A549 (cell line): ENCODE data around the gene OR5AR1. TPM values are rescaled to one million over a fixed set of nuclear protein-coding genes. Genes with fewer than 3 reads are reported as not detected.

Experiments
- ATAC-seq, 2 experiments: fragments of 200-7000 bp in 1 of 2; fragments of >200 bp in 1 of 2; cut with Nextera tagmentation in 1 of 2; cut with Tn5 transposase in 1 of 2; 3 replicates each; pipeline versions ENCODE4 v1.8.0 to v1.9.1; 2018 to 2020; ENCODE audit warnings: mild to moderate bottlenecking in 1 of 2, moderate library complexity in 1 of 2
- CTCF ChIA-PET: fragments of 300-600 bp; sonication (Branson Sonifier 250); formaldehyde crosslinking; extraction: SDS; loops from one replicate; lab custom pipeline; 2021; ENCODE audit warnings: antibody characterized with exemption, inconsistent platforms; lab: Yijun Ruan, JAX
- POLR2A ChIA-PET: fragments of 350-600 bp; formaldehyde crosslinking; extraction: SDS; loops from one replicate; lab custom pipeline; 2021; ENCODE audit warnings: antibody characterized with exemption, inconsistent platforms; lab: Yijun Ruan, JAX
- DNase-seq, 2 experiments: peaks; one replicate each; pipeline versions ENCODE4 v3.0.0 to v3.0.0-alpha.2; 2011 to 2016; ENCODE audit warnings: low read depth in 1 of 2, low spot score in 1 of 2
- FAIRE-seq: peaks from 2 replicates; lab custom pipeline; 2011; peaks lifted over from hg19 to GRCh38; lab: Jason Lieb, UNC
- H3K27ac ChIP-seq, 2 experiments: fragments of >200 bp; sonication (Bioruptor Twin); formaldehyde crosslinking; 3 replicates each; pipeline ENCODE4 v1.5.1; 2016 to 2017
- H3K4me1 ChIP-seq: fragments of >200 bp; sonication (Bioruptor Twin); formaldehyde crosslinking; 3 replicates; pipeline ENCODE4 v1.6.1; 2016
- H3K4me2 ChIP-seq: fragments of >200 bp; sonication (Bioruptor Twin); formaldehyde crosslinking; 3 replicates; pipeline ENCODE4 v1.6.1; 2016
- H3K4me3 ChIP-seq: fragments of >200 bp; sonication (Bioruptor Twin); formaldehyde crosslinking; 3 replicates; pipeline ENCODE4 v1.5.1; 2016
- H3K9me3 ChIP-seq: fragments of >200 bp; sonication (Bioruptor Twin); formaldehyde crosslinking; 3 replicates; pipeline ENCODE4 v1.6.1; 2016
- ATOH8 ChIP-seq: fragments of 250-450 bp; sonication (Bioruptor Pico); IDR thresholded peaks from 2 replicates; pipeline ENCODE4 v1.5.0; 2020; ENCODE audit warnings: low read depth, mild to moderate bottlenecking, moderate library complexity
- BCL3 ChIP-seq: fragments of >200 bp; sonication (Bioruptor Twin); formaldehyde crosslinking; IDR thresholded peaks from 3 replicates; pipeline ENCODE4 v1.6.1; 2016
- BHLHE40 ChIP-seq: IDR thresholded peaks from 2 replicates; pipeline ENCODE4 v1.6.1; 2012; ENCODE audit warnings: low read depth, low read length, inconsistent platforms
- CEBPB ChIP-seq, 2 experiments: fragments of >200 bp in 1 of 2; sonication (Bioruptor Twin) in 1 of 2; formaldehyde crosslinking in 1 of 2; IDR thresholded peaks; 2 replicates each; pipeline ENCODE4 v1.6.1; 2012 to 2016
- CHD2 ChIP-seq: fragments of 150-350 bp; IDR thresholded peaks from 2 replicates; pipeline ENCODE4 v1.6.1; 2014; ENCODE audit warnings: low read length; ENCODE audit not compliant: partially characterized antibody
- CHD4 ChIP-seq: fragments of 200-600 bp; sonication (generic); IDR thresholded peaks from 2 replicates; pipeline ENCODE4 v1.6.1; 2016; ENCODE audit warnings: antibody characterized with exemption, mild to moderate bottlenecking, borderline replicate concordance
- EHMT2 ChIP-seq: fragments of 200-600 bp; sonication (generic); IDR thresholded peaks from 2 replicates; pipeline ENCODE4 v1.6.1; 2016; ENCODE audit warnings: antibody characterized with exemption, low read depth, mild to moderate bottlenecking, moderate library complexity
- EP300 ChIP-seq, 2 experiments: fragments of >200 bp; sonication (Bioruptor Twin); formaldehyde crosslinking; IDR thresholded peaks; 2 replicates in 1 of 2; 3 replicates in 1 of 2; pipeline ENCODE4 v1.6.1; 2016 to 2017
- FOXS1 ChIP-seq: fragments of 250-450 bp; sonication (Bioruptor Pico); IDR thresholded peaks from 2 replicates; pipeline ENCODE4 v1.5.0; 2020; ENCODE audit warnings: mild to moderate bottlenecking, moderate library complexity
- GATA3 ChIP-seq: IDR thresholded peaks from 2 replicates; pipeline ENCODE4 v1.6.1; 2012; ENCODE audit warnings: borderline replicate concordance
- HEYL ChIP-seq: fragments of 250-450 bp; sonication (Bioruptor Pico); IDR thresholded peaks from 2 replicates; pipeline ENCODE4 v1.8.0; 2021; ENCODE audit warnings: mild to moderate bottlenecking, moderate library complexity
- HOXA7 ChIP-seq: fragments of 250-450 bp; sonication (Bioruptor Pico); IDR thresholded peaks from 2 replicates; pipeline ENCODE4 v1.5.0; 2020; ENCODE audit warnings: mild to moderate bottlenecking, moderate library complexity
- HOXB5 ChIP-seq: fragments of 250-450 bp; sonication (Bioruptor Pico); IDR thresholded peaks from 2 replicates; pipeline ENCODE4 v1.5.0; 2020; ENCODE audit warnings: mild to moderate bottlenecking, moderate library complexity
- KDM1A ChIP-seq: fragments of 200-600 bp; sonication (generic); IDR thresholded peaks from 2 replicates; pipeline ENCODE4 v1.6.1; 2016; ENCODE audit warnings: low read depth, mild to moderate bottlenecking
- MAX ChIP-seq: IDR thresholded peaks from 2 replicates; pipeline ENCODE4 v1.6.1; 2012
- NFE2L2 ChIP-seq: fragments of 150-350 bp; conservative IDR thresholded peaks from 2 replicates; pipeline ENCODE4 v1.6.1; 2014; ENCODE audit warnings: low read length
- NR3C1 ChIP-seq: fragments of >200 bp; sonication (Bioruptor Twin); formaldehyde crosslinking; IDR thresholded peaks from 3 replicates; pipeline ENCODE4 v1.6.1; 2017
- PBX3 ChIP-seq: IDR thresholded peaks from 2 replicates; pipeline ENCODE4 v1.6.1; 2012
- POLR2A ChIP-seq: IDR thresholded peaks from 2 replicates; pipeline ENCODE4 v1.6.1; 2012; ENCODE audit warnings: mild to moderate bottlenecking, low read length
- POLR2AphosphoS2 ChIP-seq: conservative IDR thresholded peaks from 2 replicates; pipeline ENCODE4 v1.6.1; 2012; ENCODE audit warnings: low read length, improper control_type of control experiment, inconsistent platforms
- RNF2 ChIP-seq: fragments of 200-600 bp; sonication (generic); IDR thresholded peaks from 2 replicates; pipeline ENCODE4 v1.6.1; 2016; ENCODE audit warnings: low read depth, mild to moderate bottlenecking, antibody characterized with exemption, moderate library complexity, borderline replicate concordance
- SREBF2 ChIP-seq: fragments of 450-650 bp; IDR thresholded peaks from 2 replicates; pipeline ENCODE4 v1.6.1; 2014; ENCODE audit warnings: mild to moderate bottlenecking, moderate library complexity
- USF2 ChIP-seq: fragments of 450-650 bp; IDR thresholded peaks from 2 replicates; pipeline ENCODE4 v1.6.1; 2014; ENCODE audit warnings: antibody characterized with exemption
- ZFP36 ChIP-seq: fragments of 450-650 bp; IDR thresholded peaks from 2 replicates; pipeline ENCODE4 v1.6.1; 2014; ENCODE audit warnings: borderline replicate concordance; ENCODE audit not compliant: partially characterized antibody
- ZSCAN20 ChIP-seq: fragments of 250-450 bp; sonication (Bioruptor Pico); IDR thresholded peaks from 2 replicates; pipeline ENCODE4 v1.8.0; 2022; ENCODE audit warnings: mild to moderate bottlenecking, moderate library complexity
- WGBS: methylation state at CpG from one replicate; pipeline ENCODE4 v1.1.6; 2017; ENCODE audit errors: missing lambda C conversion rate; 5-methylcytosine and 5-hydroxymethylcytosine counted together
- polyA plus RNA-seq, 4 experiments: library from polyadenylated mRNA; depleted of rRNA in 3 of 4; stranded (reverse); fragments of >200 nt; fragmentation: RNase III in 1 of 4; extraction: RNeasy Plus Mini Kit Qiagen cat#74134 plus additional on column Dnase treatment in 1 of 4; gene quantifications; 2 replicates in 3 of 4; 3 replicates in 1 of 4; pipeline ENCODE4 v1.2.3, GENCODE V29; 2011 to 2017

OR5AR1 gene
- polyA plus RNA-seq, 2 of the 4 experiments (the other 2 are of a cell fraction), result not detected

- FAIRE-seq (no peak), DNase-seq (no peak), ATAC-seq (no peak)
- no peak overlapping the region for H3K27ac ChIP-seq
- 7% methylated on average over 3 of the region's 3 CpGs for WGBS
- CTCF ChIA-PET, result no interaction called here
- POLR2A ChIA-PET, result no interaction called here
- no peak overlapping the region for H3K4me2 ChIP-seq
- no peaks in the 10 kb centered on the region for H3K4me1 ChIP-seq
- TF ChIP-seq PBX3 (no peak), EHMT2 (no peak), POLR2AphosphoS2 (no peak), BHLHE40 (no peak), RNF2 (no peak), ZSCAN20 (no peak), NR3C1 (no peak), NFE2L2 (no peak), EP300 (IDR thresholded peaks at IDR 0.05) (no peak), GATA3 (no peak)
- no peak overlapping the region for H3K4me3 ChIP-seq
- no peaks in the 10 kb centered on the region for H3K9me3 ChIP-seq
Measured at GRCh38 chr11:56637500-56637899, 26.0 kb upstream of the OR5AR1 start.

- ChIA-PET CTCF (no interaction called here), POLR2A (no interaction called here)
- H3K4me1 ChIP-seq, result no peaks in the 10 kb centered on the region
- FAIRE-seq, result no peak
- H3K4me2 ChIP-seq, result no peak within 1 kb of the TSS
- DNase-seq, result no peak
- no peak within 1 kb of the TSS for H3K27ac ChIP-seq
- TF ChIP-seq ZFP36 (no peak), HEYL (CRISPR knock-in tag) (no peak), MAX (no peak), GATA3 (no peak), CHD4 (no peak), ATOH8 (CRISPR knock-in tag) (no peak), SREBF2 (no peak), FOXS1 (CRISPR knock-in tag) (no peak), HOXA7 (CRISPR knock-in tag) (no peak), CEBPB (IDR thresholded peaks at IDR 0.05) (no peak), USF2 (no peak), POLR2A (no peak), KDM1A (no peak), EHMT2 (no peak), BHLHE40 (no peak), HOXB5 (CRISPR knock-in tag) (no peak), CHD2 (no peak), BCL3 (no peak)
- ATAC-seq, result no peak
- no peaks in the 10 kb centered on the region for H3K9me3 ChIP-seq
- WGBS, result 25% methylated on average over 2 of the region's 2 CpGs
- H3K4me3 ChIP-seq, result no peak within 1 kb of the TSS
Measured at GRCh38 chr11:56642339-56642738, 21.1 kb upstream of the OR5AR1 start, which contains the start of gene OR5AP2. Gene OR5AP2 (minus strand): TSS chr11:56642439. CDS start chr11:56642439, 0 bp downstream.
